Measurements from ENCODE around the gene TSC1. TPM values are rescaled to one million over a fixed set of nuclear protein-coding genes. Genes with fewer than 3 reads are reported as not detected.

TSC1 gene
- total RNA-seq, 1 donor from 2014 or later: 50.8 TPM

DNA sequence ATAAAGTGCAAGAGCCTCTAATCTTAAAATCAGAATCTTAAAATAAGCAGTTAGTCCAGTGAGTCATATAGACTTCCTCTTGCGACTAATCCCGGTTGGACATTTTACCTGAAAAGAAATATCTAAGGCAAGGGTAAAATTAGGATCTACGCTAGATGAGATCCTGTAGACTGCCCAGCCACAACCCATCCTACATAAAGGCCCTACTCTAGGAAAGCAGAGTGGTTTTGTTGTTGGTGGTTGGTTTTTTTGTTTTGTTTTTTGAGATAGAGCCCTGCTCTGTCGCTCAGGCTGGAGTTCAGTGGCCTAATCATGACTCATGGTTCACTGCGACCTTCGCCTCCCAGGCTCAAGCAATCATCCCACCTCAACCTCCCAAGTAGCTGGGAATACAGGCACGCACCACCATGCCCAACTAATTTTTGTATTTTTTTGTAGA is 6.9 kb downstream of the TSC1 start:
- H3K36me3 Mint-ChIP-seq (ENCODE audit: unreplicated experiment): peaks cover 11% of the 10 kb centered on the region
- no peaks in the 10 kb centered on the region for H3K27me3 Mint-ChIP-seq (ENCODE audit: unreplicated experiment)
- TF ChIP-seq, protein P1, sequence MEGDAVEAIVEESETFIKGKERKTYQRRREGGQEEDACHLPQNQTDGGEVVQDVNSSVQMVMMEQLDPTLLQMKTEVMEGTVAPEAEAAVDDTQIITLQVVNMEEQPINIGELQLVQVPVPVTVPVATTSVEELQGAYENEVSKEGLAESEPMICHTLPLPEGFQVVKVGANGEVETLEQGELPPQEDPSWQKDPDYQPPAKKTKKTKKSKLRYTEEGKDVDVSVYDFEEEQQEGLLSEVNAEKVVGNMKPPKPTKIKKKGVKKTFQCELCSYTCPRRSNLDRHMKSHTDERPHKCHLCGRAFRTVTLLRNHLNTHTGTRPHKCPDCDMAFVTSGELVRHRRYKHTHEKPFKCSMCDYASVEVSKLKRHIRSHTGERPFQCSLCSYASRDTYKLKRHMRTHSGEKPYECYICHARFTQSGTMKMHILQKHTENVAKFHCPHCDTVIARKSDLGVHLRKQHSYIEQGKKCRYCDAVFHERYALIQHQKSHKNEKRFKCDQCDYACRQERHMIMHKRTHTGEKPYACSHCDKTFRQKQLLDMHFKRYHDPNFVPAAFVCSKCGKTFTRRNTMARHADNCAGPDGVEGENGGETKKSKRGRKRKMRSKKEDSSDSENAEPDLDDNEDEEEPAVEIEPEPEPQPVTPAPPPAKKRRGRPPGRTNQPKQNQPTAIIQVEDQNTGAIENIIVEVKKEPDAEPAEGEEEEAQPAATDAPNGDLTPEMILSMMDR (IDR thresholded peaks at IDR 0.05): no peak
- peaks cover 6% of the 10 kb centered on the region for H3K4me1 Mint-ChIP-seq (ENCODE audit: unreplicated experiment)
- no peak for DNase-seq (ENCODE audit: extremely low spot score, unreplicated experiment)
- no peaks in the 10 kb centered on the region for H3K9me3 Mint-ChIP-seq (ENCODE audit: unreplicated experiment)
- H3K4me3 Mint-ChIP-seq (ENCODE audit: unreplicated experiment): no peak overlapping the region
- no peak overlapping the region for H3K27ac Mint-ChIP-seq (ENCODE audit: unreplicated experiment)

DNA sequence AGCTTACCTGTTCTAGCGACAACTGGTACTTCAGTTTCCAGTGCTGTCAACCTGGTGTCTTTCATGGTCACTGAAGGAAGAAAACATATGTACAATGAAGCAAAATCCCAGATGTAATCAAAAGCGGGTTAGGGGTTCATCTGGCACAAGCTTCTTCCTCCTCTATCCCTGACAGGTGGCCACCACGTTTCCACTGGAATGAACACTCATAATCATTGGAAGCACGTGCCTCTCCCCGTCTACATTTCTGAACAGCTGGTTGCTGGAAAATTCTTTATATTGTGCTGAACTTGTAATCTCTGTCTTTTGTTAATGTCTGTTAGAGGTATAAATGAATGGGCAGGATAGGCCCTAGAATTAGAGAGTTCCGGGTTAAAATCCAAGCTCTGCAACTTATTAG is 9.4 kb downstream of the TSC1 start:
- no peaks in the 10 kb centered on the region for H3K27me3 Mint-ChIP-seq (ENCODE audit: unreplicated experiment)
- H3K4me3 Mint-ChIP-seq (ENCODE audit: unreplicated experiment): no peak overlapping the region
- H3K4me1 Mint-ChIP-seq (ENCODE audit: unreplicated experiment): no peaks in the 10 kb centered on the region
- H3K27ac Mint-ChIP-seq (ENCODE audit: unreplicated experiment): no peak overlapping the region
- TF ChIP-seq, protein P1 (IDR thresholded peaks at IDR 0.05): no peak
- no peaks in the 10 kb centered on the region for H3K9me3 Mint-ChIP-seq (ENCODE audit: unreplicated experiment)
- H3K36me3 Mint-ChIP-seq (ENCODE audit: unreplicated experiment): peaks cover 23% of the 10 kb centered on the region
- no peak for DNase-seq (ENCODE audit: extremely low spot score, unreplicated experiment)

DNA sequence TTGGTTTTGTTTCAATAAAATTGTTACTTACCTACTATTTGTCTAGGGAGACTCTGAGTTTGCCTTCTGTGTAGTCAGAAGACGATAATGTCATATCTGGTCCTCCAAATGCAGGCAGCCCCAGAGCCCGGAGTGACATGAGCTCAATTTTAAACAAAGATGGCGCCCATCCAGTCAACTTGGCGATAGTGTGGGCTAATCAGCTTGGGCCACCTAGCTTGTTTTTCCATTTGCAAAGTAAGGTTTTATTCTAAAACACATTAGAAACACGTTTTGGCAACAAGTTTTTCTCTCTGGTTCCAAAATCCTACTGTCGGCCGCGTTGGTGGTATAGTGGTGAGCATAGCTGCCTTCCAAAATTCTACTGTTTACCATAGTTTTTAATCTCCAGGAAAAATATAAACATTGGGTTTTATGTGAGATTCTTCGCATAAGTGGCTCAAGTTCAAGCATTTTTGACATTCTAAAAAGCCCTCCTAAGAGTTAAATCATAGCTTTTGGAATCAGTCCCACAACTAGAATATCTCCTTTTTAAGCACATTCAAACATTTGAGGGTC is 13.2 kb downstream of the TSC1 start:
- TF ChIP-seq, protein P1 (IDR thresholded peaks at IDR 0.05): no peak
- no peak overlapping the region for H3K27ac Mint-ChIP-seq (ENCODE audit: unreplicated experiment)
- DNase-seq (ENCODE audit: extremely low spot score, unreplicated experiment): no peak
- H3K27me3 Mint-ChIP-seq (ENCODE audit: unreplicated experiment): no peaks in the 10 kb centered on the region
- H3K9me3 Mint-ChIP-seq (ENCODE audit: unreplicated experiment): no peaks in the 10 kb centered on the region
- no peaks in the 10 kb centered on the region for H3K4me1 Mint-ChIP-seq (ENCODE audit: unreplicated experiment)
- no peak overlapping the region for H3K4me3 Mint-ChIP-seq (ENCODE audit: unreplicated experiment)
- peaks cover 41% of the 10 kb centered on the region for H3K36me3 Mint-ChIP-seq (ENCODE audit: unreplicated experiment)

DNA sequence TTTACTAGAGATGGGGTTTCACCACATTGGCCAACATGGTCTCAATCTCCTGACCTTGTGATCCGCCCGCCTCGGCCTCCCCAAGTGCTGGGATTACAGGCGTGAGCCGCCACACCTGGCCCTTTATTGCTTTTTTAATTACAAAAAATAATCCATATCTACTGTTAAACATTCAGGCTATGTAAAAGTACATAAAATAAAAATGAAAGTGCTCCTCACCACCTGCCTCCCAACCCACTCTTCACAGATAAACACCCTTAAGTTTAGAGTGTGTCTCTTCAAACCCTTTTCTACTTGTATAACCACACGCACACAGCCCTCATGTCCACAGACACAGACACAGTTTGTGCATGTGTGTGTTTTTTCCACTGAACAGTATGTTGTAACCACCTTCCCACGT is 16.7 kb downstream of the TSC1 start:
- no peak for DNase-seq (ENCODE audit: extremely low spot score, unreplicated experiment)
- Mint-ChIP-seq H3K36me3 (ENCODE audit: unreplicated experiment) (peaks cover 58% of the 10 kb centered on the region), H3K9me3 (ENCODE audit: unreplicated experiment) (no peaks in the 10 kb centered on the region), H3K27ac (ENCODE audit: unreplicated experiment) (no peak overlapping the region), H3K27me3 (ENCODE audit: unreplicated experiment) (no peaks in the 10 kb centered on the region), H3K4me3 (ENCODE audit: unreplicated experiment) (no peak overlapping the region), H3K4me1 (ENCODE audit: unreplicated experiment) (no peaks in the 10 kb centered on the region)
- TF ChIP-seq, protein P1 (IDR thresholded peaks at IDR 0.05): no peak

DNA sequence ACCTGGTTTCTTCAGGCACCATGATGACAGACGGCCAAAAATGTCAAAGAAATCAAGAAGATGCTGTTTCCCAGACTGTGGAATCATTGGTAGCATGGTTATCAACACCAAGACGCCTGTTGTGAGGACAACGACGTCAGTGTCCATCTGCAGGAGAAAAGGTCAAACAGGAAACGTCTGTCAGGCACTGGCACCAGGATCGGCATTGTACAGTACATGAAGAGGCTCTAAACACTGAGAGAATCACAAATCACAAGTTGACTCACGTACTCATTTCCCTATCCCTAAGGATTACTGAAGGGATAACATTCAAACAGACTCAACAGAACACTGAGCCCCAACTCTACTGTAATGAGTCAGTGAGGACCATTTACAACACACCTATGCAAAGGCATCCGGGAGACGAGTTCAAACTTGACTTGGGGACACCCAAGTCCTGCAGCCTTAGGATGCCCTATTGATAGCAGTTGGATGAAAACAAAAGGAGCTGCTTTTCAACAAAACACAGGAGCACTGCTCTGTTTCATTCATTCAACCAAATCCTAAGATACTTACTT is 21.0 kb downstream of the TSC1 start:
- no peak overlapping the region for H3K4me3 Mint-ChIP-seq (ENCODE audit: unreplicated experiment)
- no peak for DNase-seq (ENCODE audit: extremely low spot score, unreplicated experiment)
- H3K27ac Mint-ChIP-seq (ENCODE audit: unreplicated experiment): no peak overlapping the region
- TF ChIP-seq, protein P1 (IDR thresholded peaks at IDR 0.05): no peak
- peaks cover 70% of the 10 kb centered on the region for H3K36me3 Mint-ChIP-seq (ENCODE audit: unreplicated experiment)
- H3K9me3 Mint-ChIP-seq (ENCODE audit: unreplicated experiment): no peaks in the 10 kb centered on the region
- no peaks in the 10 kb centered on the region for H3K27me3 Mint-ChIP-seq (ENCODE audit: unreplicated experiment)
- H3K4me1 Mint-ChIP-seq (ENCODE audit: unreplicated experiment): no peaks in the 10 kb centered on the region
